GM12892 (cell line): ENCODE data around the gene PRKN.

Source experiments
- POLR2A ChIP-seq: IDR thresholded peaks from 2 replicates; pipeline ENCODE4 v1.6.1; 2011; ENCODE audit warnings: low read depth, low read length, control low read depth
- POLR2AphosphoS5 ChIP-seq: IDR thresholded peaks from 2 replicates; pipeline ENCODE4 v1.6.1; 2011; ENCODE audit warnings: low read depth, low read length, control low read depth

DNA sequence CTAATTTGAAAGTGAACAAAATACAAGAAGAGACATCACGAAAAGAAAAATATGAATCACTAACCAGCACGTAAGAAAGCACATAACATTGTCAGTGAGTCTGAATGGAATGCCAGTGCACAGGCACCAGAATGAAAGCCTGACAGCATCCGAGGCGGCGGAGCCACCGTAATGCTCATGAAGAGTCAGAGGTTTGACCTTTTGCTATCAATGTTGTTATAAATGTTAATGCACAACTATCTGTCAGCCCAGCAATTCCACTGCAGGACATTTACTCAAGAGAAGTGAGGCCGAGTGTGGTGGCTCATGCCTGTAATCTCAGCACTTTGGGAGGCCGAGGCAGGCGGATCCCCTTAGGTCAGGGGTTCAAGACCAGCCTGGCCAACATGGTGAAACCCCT, 562.1 kb downstream of the PRKN start:
- no peak for TF ChIP-seq POLR2AphosphoS5
- TF ChIP-seq POLR2A, result no peak
